Measurements from ENCODE around the gene STX3. TPM values are rescaled to one million over a fixed set of nuclear protein-coding genes. Genes with fewer than 3 reads are reported as not detected.
"Not testable (repeated sequence)": the region's sequence is repeated elsewhere in the genome, so short reads cannot be mapped to it uniquely, and the experiment has no call there.

Gene STX3
- total RNA-seq, 2 experiments from 2014 or later: 5.1 to 5.4 TPM

GRCh38 chr11:59813364-59813763, 58.2 kb downstream of the STX3 start:
- ChIA-PET POLR2A (no interaction called here), CTCF (interaction anchor here (1.5 kb wide), 1 partner anchor 9 kb away, joined by 5 read pairs; no protein-coding TSS in a partner anchor)
- ATAC-seq: no peak
- Mint-ChIP-seq H3K36me3 (ENCODE audit: low read depth) (peaks cover 5% of the 10 kb centered on the region), H3K4me1 (peaks cover 20% of the 10 kb centered on the region), H3K27ac (no peak overlapping the region), H3K4me3 (no peak overlapping the region), H3K27me3 (no peaks in the 10 kb centered on the region), H3K9me3 (ENCODE audit: low read depth) (no peaks in the 10 kb centered on the region)
- intact Hi-C loops (cut with DNase I, micrococcal nuclease): loop anchor here (5.0 kb wide), 4 partner anchors 196 to 1236 kb away; partner anchors contain the start of genes LPXN (in 1 of the 2), OSBP (in 1 of the 2) and ZFP91 (in 1 of the 2)
- DNase-seq: no peak

DNA sequence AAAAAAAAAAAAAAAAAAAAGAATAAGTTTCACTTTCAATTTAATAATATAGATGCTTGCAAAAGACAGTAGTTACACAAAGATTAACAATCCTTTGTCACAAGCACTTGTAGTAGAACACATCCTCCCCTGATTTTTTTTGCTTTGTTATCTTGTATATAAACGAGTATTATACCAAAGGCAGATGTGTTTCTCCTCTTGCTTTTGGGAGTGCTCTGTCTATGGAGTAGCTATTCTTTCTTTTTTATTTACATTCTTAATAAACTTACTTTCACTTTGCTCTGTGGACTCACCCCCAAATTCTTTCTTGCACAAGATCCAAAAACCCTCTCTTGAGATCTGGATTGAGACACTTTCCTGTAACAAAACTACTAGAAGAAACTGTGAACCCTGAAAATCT, 58.8 kb downstream of the STX3 start:
- H3K27ac Mint-ChIP-seq: no peak overlapping the region

GRCh38 chr11:59815754-59816153, 60.6 kb downstream of the STX3 start:
- Mint-ChIP-seq H3K4me1 (peaks cover 18% of the 10 kb centered on the region), H3K4me3 (no peak overlapping the region), H3K9me3 (ENCODE audit: low read depth) (no peaks in the 10 kb centered on the region), H3K27me3 (no peaks in the 10 kb centered on the region), H3K36me3 (ENCODE audit: low read depth) (no peaks in the 10 kb centered on the region), H3K27ac (no peak overlapping the region)
- ChIA-PET CTCF (interaction anchor here (0.7 to 3.0 kb wide), 3 partner anchors 8 to 61 kb away, joined by 3 to 7 read pairs (median 3); no protein-coding TSS in a partner anchor), POLR2A (no interaction called here)
- DNase-seq (no peak), ATAC-seq (no peak)
- intact Hi-C loops (cut with DNase I, micrococcal nuclease): no loop called here

More for the DNA sequence above, 58.8 kb downstream of the STX3 start:
- ChIA-PET CTCF (interaction anchor here (0.6 to 1.5 kb wide), 2 partner anchors 10 to 59 kb away, joined by 3 to 5 read pairs; no protein-coding TSS in a partner anchor), POLR2A (no interaction called here)
- no peak overlapping the region for H3K4me3 Mint-ChIP-seq
- peaks cover 2% of the 10 kb centered on the region for H3K36me3 Mint-ChIP-seq (ENCODE audit: low read depth)
- H3K27me3 Mint-ChIP-seq: no peaks in the 10 kb centered on the region
- no peaks in the 10 kb centered on the region for H3K9me3 Mint-ChIP-seq (ENCODE audit: low read depth)
- H3K4me1 Mint-ChIP-seq: peaks cover 21% of the 10 kb centered on the region
- intact Hi-C loops (cut with DNase I, micrococcal nuclease): loop anchor here (5.0 kb wide), 4 partner anchors 197 to 1237 kb away; partner anchors contain the start of genes LPXN (in 1 of the 2), OSBP (in 1 of the 2) and ZFP91 (in 1 of the 2)
- no peak for DNase-seq
- no peak for ATAC-seq

- CTCF ChIA-PET: interaction anchor here (1.4 to 3.0 kb wide), 2 partner anchors 15 to 62 kb away, joined by 3 to 7 read pairs; no protein-coding TSS in a partner anchor
- H3K27me3 Mint-ChIP-seq; H3K36me3 Mint-ChIP-seq (ENCODE audit: low read depth); DNase-seq; H3K4me3 Mint-ChIP-seq; POLR2A ChIA-PET; intact Hi-C loops (cut with DNase I, micrococcal nuclease); ATAC-seq; H3K9me3 Mint-ChIP-seq (ENCODE audit: low read depth); H3K27ac Mint-ChIP-seq: not testable (repeated sequence)
- H3K4me1 Mint-ChIP-seq: peaks cover 11% of the 10 kb centered on the region
Observed at GRCh38 chr11:59816434-59816833, 61.3 kb downstream of the STX3 start.

DNA sequence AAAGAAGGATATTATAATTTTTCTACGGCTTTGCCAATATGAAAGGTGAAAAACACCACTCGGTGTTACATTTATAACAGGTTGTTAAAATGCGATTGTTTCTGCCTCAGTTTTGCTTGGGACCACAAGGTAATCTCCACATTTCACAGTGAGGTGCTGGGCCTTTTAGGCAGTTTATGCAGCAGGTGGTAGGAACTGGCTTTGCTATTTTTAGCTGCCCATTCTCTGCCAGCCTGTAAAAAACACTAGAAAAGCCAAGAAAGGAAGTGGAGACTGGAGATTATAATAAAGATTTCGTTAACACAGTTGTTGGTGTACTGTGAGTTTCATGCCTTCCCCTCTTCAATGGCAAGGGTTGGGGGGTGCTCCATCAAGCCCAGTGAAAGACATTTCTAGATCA, 63.4 kb downstream of the STX3 start:
- no peaks in the 10 kb centered on the region for H3K27me3 Mint-ChIP-seq
- CTCF ChIA-PET: no interaction called here
- intact Hi-C loops (cut with DNase I, micrococcal nuclease): no loop called here

DNA sequence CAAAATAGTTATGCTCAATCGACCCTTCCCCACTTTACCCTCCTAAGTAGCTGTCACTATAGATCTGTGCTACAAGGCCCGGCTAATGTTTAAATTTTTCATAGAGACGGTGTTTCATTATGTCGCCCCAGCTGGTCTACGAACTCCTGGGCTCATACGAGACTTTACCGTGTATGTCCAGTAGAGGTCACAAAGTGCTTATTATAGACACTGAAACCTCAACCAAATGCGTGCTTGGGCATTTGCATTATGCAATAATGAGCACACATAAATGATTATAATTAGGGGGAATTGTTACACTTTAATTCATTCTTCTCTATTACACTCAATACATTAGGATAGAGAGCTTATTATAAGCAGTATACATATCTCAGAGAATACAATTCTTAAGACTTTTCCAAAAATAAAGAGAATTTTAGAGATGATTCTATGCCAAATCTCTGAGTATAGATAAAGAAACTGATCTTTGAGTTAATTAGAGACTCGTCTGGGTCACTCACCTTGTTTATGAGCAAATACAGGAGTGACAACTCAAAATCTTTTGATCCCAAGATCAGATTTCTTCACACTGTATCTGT, 67.9 kb downstream of the STX3 start:
- H3K4me3 Mint-ChIP-seq: no peak overlapping the region
- H3K4me1 Mint-ChIP-seq: peaks cover 11% of the 10 kb centered on the region
- ChIA-PET POLR2A (no interaction called here), CTCF (interaction anchor here (0.7 to 1.2 kb wide), 4 partner anchors 41 to 428 kb away, joined by 3 to 4 read pairs (median 4); no protein-coding TSS in a partner anchor)
- H3K9me3 Mint-ChIP-seq (ENCODE audit: low read depth): no peaks in the 10 kb centered on the region
- DNase-seq (peak; percentile 44), ATAC-seq (peak; percentile 71)
- intact Hi-C loops (cut with DNase I, micrococcal nuclease): loop anchor here (1.0 to 10.0 kb wide), 5 partner anchors 96 to 428 kb away; no protein-coding TSS in a partner anchor
- H3K27me3 Mint-ChIP-seq: no peaks in the 10 kb centered on the region
- H3K27ac Mint-ChIP-seq: no peak overlapping the region
- no peaks in the 10 kb centered on the region for H3K36me3 Mint-ChIP-seq (ENCODE audit: low read depth)

More for the DNA sequence above, 63.4 kb downstream of the STX3 start:
- no peaks in the 10 kb centered on the region for H3K36me3 Mint-ChIP-seq (ENCODE audit: low read depth)
- DNase-seq (no peak), ATAC-seq (no peak)
- peaks cover 11% of the 10 kb centered on the region for H3K4me1 Mint-ChIP-seq
- H3K27ac Mint-ChIP-seq: no peak overlapping the region
- POLR2A ChIA-PET: no interaction called here
- H3K4me3 Mint-ChIP-seq: no peak overlapping the region
- no peaks in the 10 kb centered on the region for H3K9me3 Mint-ChIP-seq (ENCODE audit: low read depth)

- DNase-seq (no peak), ATAC-seq (no peak)
- intact Hi-C loops (cut with DNase I, micrococcal nuclease): loop anchor here in 1 of 2 experiments (10.0 kb wide), 1 partner anchor 365 kb away; no protein-coding TSS in a partner anchor
- CTCF ChIA-PET: no interaction called here
- H3K36me3 Mint-ChIP-seq (ENCODE audit: low read depth): no peaks in the 10 kb centered on the region
- no peaks in the 10 kb centered on the region for H3K4me1 Mint-ChIP-seq
- no peak overlapping the region for H3K27ac Mint-ChIP-seq
- POLR2A ChIA-PET: no interaction called here
- H3K9me3 Mint-ChIP-seq (ENCODE audit: low read depth): no peaks in the 10 kb centered on the region
- H3K27me3 Mint-ChIP-seq: no peaks in the 10 kb centered on the region
- H3K4me3 Mint-ChIP-seq: no peak overlapping the region
Observed at GRCh38 chr11:59829358-59829757, 74.2 kb downstream of the STX3 start.

DNA sequence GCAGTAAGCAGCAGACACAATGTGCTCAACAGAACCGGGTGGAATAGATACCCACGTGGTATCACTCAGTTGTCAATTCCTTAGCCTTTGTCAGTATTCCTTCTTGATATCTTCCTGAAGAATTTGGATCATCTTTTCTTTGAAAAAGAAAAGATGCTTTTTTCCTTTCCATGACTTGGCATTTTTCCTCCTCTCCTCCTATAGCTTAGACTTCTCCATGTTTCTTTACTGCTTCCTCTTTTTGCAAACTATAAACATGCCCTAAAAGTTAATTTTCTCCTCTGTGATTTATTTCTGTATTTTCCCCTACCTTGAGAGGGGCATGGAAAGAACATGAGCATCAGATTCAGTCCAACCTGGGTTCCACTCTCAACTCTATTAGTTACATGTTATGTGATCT, 78.4 kb downstream of the STX3 start:
- no peaks in the 10 kb centered on the region for H3K36me3 Mint-ChIP-seq (ENCODE audit: low read depth)
- DNase-seq (no peak), ATAC-seq (no peak)
- ChIA-PET POLR2A (no interaction called here), CTCF (no interaction called here)
- no peaks in the 10 kb centered on the region for H3K27me3 Mint-ChIP-seq
- H3K27ac Mint-ChIP-seq: no peak overlapping the region
- no peaks in the 10 kb centered on the region for H3K9me3 Mint-ChIP-seq (ENCODE audit: low read depth)
- no peaks in the 10 kb centered on the region for H3K4me1 Mint-ChIP-seq
- intact Hi-C loops (cut with DNase I, micrococcal nuclease): no loop called here
- H3K4me3 Mint-ChIP-seq: no peak overlapping the region

DNA sequence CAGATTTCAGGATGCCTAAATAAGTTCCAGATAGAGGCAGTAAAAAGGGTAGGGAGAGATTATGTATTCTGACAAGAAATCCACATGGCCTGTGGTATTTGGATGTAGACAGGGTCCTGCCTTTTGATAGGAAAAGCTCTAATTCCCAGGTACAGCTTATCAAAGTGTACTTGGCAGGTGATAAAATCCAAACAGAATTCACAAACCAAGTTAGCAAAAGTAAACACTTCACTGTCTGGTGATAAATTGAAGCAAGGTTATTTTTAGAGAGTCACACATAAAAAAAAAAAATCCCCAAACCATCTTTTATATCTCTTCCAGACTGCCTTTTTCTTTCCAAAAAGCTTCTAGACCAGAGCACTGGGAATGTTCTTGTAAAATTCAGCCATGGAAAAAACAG, 84.4 kb downstream of the STX3 start:
- intact Hi-C loops (cut with DNase I, micrococcal nuclease): no loop called here
- no peak overlapping the region for H3K27ac Mint-ChIP-seq
- POLR2A ChIA-PET: no interaction called here
- no peak overlapping the region for H3K4me3 Mint-ChIP-seq
- H3K9me3 Mint-ChIP-seq (ENCODE audit: low read depth): no peaks in the 10 kb centered on the region
- CTCF ChIA-PET: no interaction called here
- peaks cover 4% of the 10 kb centered on the region for H3K27me3 Mint-ChIP-seq
- ATAC-seq (no peak), DNase-seq (no peak)
- H3K4me1 Mint-ChIP-seq: no peaks in the 10 kb centered on the region
- H3K36me3 Mint-ChIP-seq (ENCODE audit: low read depth): no peaks in the 10 kb centered on the region

GRCh38 chr11:59841514-59841913, 86.3 kb downstream of the STX3 start:
- no peaks in the 10 kb centered on the region for H3K9me3 Mint-ChIP-seq (ENCODE audit: low read depth)
- no peak overlapping the region for H3K4me3 Mint-ChIP-seq
- intact Hi-C loops (cut with DNase I, micrococcal nuclease): no loop called here
- ATAC-seq: no peak
- peaks cover 4% of the 10 kb centered on the region for H3K27me3 Mint-ChIP-seq
- DNase-seq: no peak
- no peaks in the 10 kb centered on the region for H3K36me3 Mint-ChIP-seq (ENCODE audit: low read depth)
- POLR2A ChIA-PET: no interaction called here
- no peaks in the 10 kb centered on the region for H3K4me1 Mint-ChIP-seq
- no peak overlapping the region for H3K27ac Mint-ChIP-seq
- CTCF ChIA-PET: no interaction called here

- ChIA-PET POLR2A (no interaction called here), CTCF (interaction anchor here (0.6 kb wide), 2 partner anchors 10 to 67 kb away, joined by 3 read pairs; no protein-coding TSS in a partner anchor)
- Mint-ChIP-seq H3K4me3 (no peak overlapping the region), H3K9me3 (ENCODE audit: low read depth) (no peaks in the 10 kb centered on the region), H3K27me3 (peaks cover 4% of the 10 kb centered on the region), H3K4me1 (no peaks in the 10 kb centered on the region), H3K27ac (no peak overlapping the region), H3K36me3 (ENCODE audit: low read depth) (no peaks in the 10 kb centered on the region)
- DNase-seq: no peak
- no peak for ATAC-seq
- intact Hi-C loops (cut with DNase I, micrococcal nuclease): no loop called here
Observed at GRCh38 chr11:59842316-59842715, 87.1 kb downstream of the STX3 start.

DNA sequence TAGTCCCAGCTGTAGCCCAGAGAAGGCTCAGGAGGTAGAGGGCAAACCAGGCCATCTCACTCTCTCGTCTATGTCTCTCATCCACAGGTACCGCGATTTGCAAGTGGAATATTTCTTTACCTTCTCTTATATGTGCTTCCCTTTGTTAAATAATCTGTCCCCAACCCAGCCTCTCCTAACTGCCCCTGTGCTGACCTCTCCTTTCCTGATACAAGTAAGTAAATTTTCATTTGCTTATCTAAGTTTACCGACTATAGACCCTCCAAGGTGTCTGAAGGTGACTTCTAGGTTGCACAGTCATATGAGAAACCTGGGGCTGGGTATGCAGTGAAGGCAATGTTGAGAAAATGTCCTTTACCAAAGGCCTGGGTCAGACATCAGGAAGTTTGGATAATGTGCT, 90.2 kb downstream of the STX3 start, which contains the start of gene CBLIF:
CBLIF (minus strand) TSS at position 101 of the 400 bp plus-strand sequence; CDS start at position 55, 46 bp downstream.
- POLR2A ChIA-PET: no interaction called here

More for the DNA sequence above, 90.2 kb downstream of the STX3 start, which contains the start of gene CBLIF:
- DNase-seq: no peak
- no peak within 1 kb of the TSS for H3K27ac Mint-ChIP-seq
- H3K27me3 Mint-ChIP-seq: peaks cover 4% of the 10 kb centered on the region
- H3K9me3 Mint-ChIP-seq (ENCODE audit: low read depth): no peaks in the 10 kb centered on the region
- no peaks in the 10 kb centered on the region for H3K36me3 Mint-ChIP-seq (ENCODE audit: low read depth)
- H3K4me1 Mint-ChIP-seq: no peaks in the 10 kb centered on the region
- CTCF ChIA-PET: no interaction called here
- H3K4me3 Mint-ChIP-seq: no peak within 1 kb of the TSS
- intact Hi-C loops (cut with DNase I, micrococcal nuclease): no loop called here
- ATAC-seq: no peak
